NCI-H187 (cell line): ENCODE results near the gene TRIML1.

Experiments
- DNase-seq, 2 experiments: peaks; one replicate each; lab custom pipeline; 2025; lab: John Stamatoyannopoulos, UW

TRIML1 gene

GRCh38 chr4:188139141-188139540 is at the start of gene TRIML1:
Gene TRIML1, plus strand, starts transcription at chr4:188139441. Its CDS starts 118 bp downstream, at chr4:188139559.
- no peak for DNase-seq

GRCh38 chr4:188092824-188093223 is 46.4 kb upstream of the TRIML1 start:
- no peak for DNase-seq

- no peak for DNase-seq
These were observed 32.8 kb upstream of the TRIML1 start for GRCh38 chr4:188106454-188106853.

- DNase-seq = no peak
These were observed 31.1 kb upstream of the TRIML1 start for GRCh38 chr4:188107931-188108843.

GRCh38 chr4:188109157-188109755 is 30.0 kb upstream of the TRIML1 start, which contains the start of gene TRIML2:
Gene TRIML2, minus strand, starts transcription at chr4:188109603. Its CDS starts 4,235 bp downstream, at chr4:188105368.
- DNase-seq = no peak

GRCh38 chr4:188110036-188110435 is 29.2 kb upstream of the TRIML1 start:
- DNase-seq = no peak

- no peak for DNase-seq
These were observed 28.3 kb upstream of the TRIML1 start for GRCh38 chr4:188110741-188111471.

GRCh38 chr4:188111955-188112354 is 27.3 kb upstream of the TRIML1 start:
- DNase-seq = no peak

GRCh38 chr4:188113156-188113555 is 26.1 kb upstream of the TRIML1 start:
- no peak for DNase-seq

- DNase-seq = no peak
These were observed 21.5 kb upstream of the TRIML1 start for GRCh38 chr4:188117631-188118324.

GRCh38 chr4:188121530-188121929 is 17.7 kb upstream of the TRIML1 start:
- DNase-seq = no peak

- no peak for DNase-seq
These were observed 11.9 kb upstream of the TRIML1 start for GRCh38 chr4:188127214-188127874.

GRCh38 chr4:188130355-188130754 is 8.9 kb upstream of the TRIML1 start:
- DNase-seq = no peak

- no peak for DNase-seq
These were observed 7.0 kb upstream of the TRIML1 start for GRCh38 chr4:188132232-188132631.

- no peak for DNase-seq
These were observed 1.0 kb upstream of the TRIML1 start for GRCh38 chr4:188138227-188138626.

- DNase-seq = no peak
These were observed 430 bp downstream of the TRIML1 start for GRCh38 chr4:188139671-188140070.

GRCh38 chr4:188143731-188144130 is 4.5 kb downstream of the TRIML1 start:
- no peak for DNase-seq

- DNase-seq = no peak
These were observed 6.4 kb downstream of the TRIML1 start for GRCh38 chr4:188145601-188146000.

GRCh38 chr4:188146618-188147017 is 7.4 kb downstream of the TRIML1 start:
- no peak for DNase-seq

- no peak for DNase-seq
These were observed 7.9 kb downstream of the TRIML1 start for GRCh38 chr4:188147176-188147575.

GRCh38 chr4:188147776-188148175 is 8.5 kb downstream of the TRIML1 start:
- DNase-seq = no peak
